ENCODE data around the gene ZNF837.
"Not testable (repeated sequence)": the region's sequence is repeated elsewhere in the genome, so short reads cannot be mapped to it uniquely, and the experiment has no call there.

The ZNF837 gene

GRCh38 chr19:58349590-58349989 lies 31.2 kb downstream of the ZNF837 start:
- DNase-seq: no peak

GRCh38 chr19:58348080-58348479 lies 32.8 kb downstream of the ZNF837 start:
- DNase-seq: not testable (repeated sequence)

- DNase-seq: peak; percentile 83
Observed at GRCh38 chr19:58346961-58347929, 33.6 kb downstream of the ZNF837 start.

GRCh38 chr19:58345558-58345957 lies 35.3 kb downstream of the ZNF837 start:
- DNase-seq: no peak

GRCh38 chr19:58338825-58339558 lies 41.8 kb downstream of the ZNF837 start:
- DNase-seq: no peak

GRCh38 chr19:58338336-58338735 lies 42.5 kb downstream of the ZNF837 start:
- DNase-seq: no peak

GRCh38 chr19:58336820-58337219 lies 44.0 kb downstream of the ZNF837 start:
- DNase-seq: no peak

- no peak for DNase-seq
Observed at GRCh38 chr19:58336216-58336615, 44.6 kb downstream of the ZNF837 start.

- DNase-seq: no peak
Observed at GRCh38 chr19:58335630-58336029, 45.2 kb downstream of the ZNF837 start.

- no peak for DNase-seq
Observed at GRCh38 chr19:58334691-58335249, 46.1 kb downstream of the ZNF837 start.

GRCh38 chr19:58332697-58333096 lies 48.1 kb downstream of the ZNF837 start:
- DNase-seq: no peak

GRCh38 chr19:58330458-58330857 lies 50.4 kb downstream of the ZNF837 start:
- DNase-seq: no peak

GRCh38 chr19:58328999-58329398 lies 51.8 kb downstream of the ZNF837 start:
- DNase-seq: peak; percentile 27

GRCh38 chr19:58326914-58327726 lies 53.7 kb downstream of the ZNF837 start, which contains the start of gene ZSCAN22:
ZSCAN22 (plus strand) TSS chr19:58326994; CDS start chr19:58334803, 7,809 bp downstream.
- DNase-seq: peak; percentile 96

- no peak for DNase-seq
Observed at GRCh38 chr19:58326501-58326913, 54.3 kb downstream of the ZNF837 start.

- no peak for DNase-seq
Observed at GRCh38 chr19:58325311-58326022, 55.4 kb downstream of the ZNF837 start.

- DNase-seq: no peak
Observed at GRCh38 chr19:58319241-58319640, 61.6 kb downstream of the ZNF837 start.

GRCh38 chr19:58318297-58318696 lies 62.5 kb downstream of the ZNF837 start:
- no peak for DNase-seq
